ENCODE measurements around the gene MSRB3.

- TF ChIP-seq CTCF (IDR thresholded peaks at IDR 0.05) (no peak), POLR2A (IDR thresholded peaks at IDR 0.05) (no peak)
These were observed 182.5 kb downstream of the MSRB3 start for GRCh38 chr12:65461017-65461416.

Data from esophagus squamous epithelium (tissue), 4 donors.